Heart left ventricle (tissue), 13 donors: ENCODE measurements around the gene CHMP4B.

Experiments
- CTCF ChIP-seq, 12 donors: fragments of 200-600 bp; sonication (generic) in 4 of 12; IDR thresholded peaks; one replicate each; pipeline versions ENCODE4 v1.5.0 to v1.8.0; 2018 to 2022; ENCODE audit warnings: antibody characterized with exemption in 12 of 12, mild to moderate bottlenecking in 5 of 12
- POLR2A ChIP-seq, 2 donors: fragments of 450-650 bp; IDR thresholded peaks; one replicate each; pipeline ENCODE4 v1.6.1; 2017; ENCODE audit warnings: antibody characterized with exemption in 2 of 2, mild to moderate bottlenecking in 2 of 2, moderate library complexity in 2 of 2
- donor health status: ischemic (EF 13 %, LVEDD 7.1; RV severe dilation, severe dysfunction).
- donor health status: DM: no; HTN: yes; CAD: no.
- donor health status: DM: no; HTN: no; CAD: no.
- donor health status: ischemic (EF 25% LVEDD 6.9; RV normal size, moderate dysfunction).
- donor health status: ischemic (EF 25% LVEDD 5.7; RV mildly dilated, moderate dysfunction).
- donor health status: ischemic (EF 35%, LVEDD 5.7; RV mildly dilated, moderate dysfunction).
- donor health status: nonischemic (EF 11% LVEDD 7.7; RV severe dilation, severe dysfunction).
- donor health status: DM: yes; HTN: yes; CAD: no.
- donor health status: PGD.
- donor health status: ischemic (EF 29% LVEDD 5.4; RV normal size, mild dysfunction).
- donor health status: nonischemic (EF 23%, LVEDD 6.1; RV moderate dilation, normal function).

GRCh38 chr20:33859751-33860150 lies 48.6 kb downstream of the CHMP4B start:
- TF ChIP-seq CTCF (IDR thresholded peaks at IDR 0.05) (no peak), POLR2A (IDR thresholded peaks at IDR 0.05) (no peak)
